ENCODE results near the gene MTCL3.

DNA sequence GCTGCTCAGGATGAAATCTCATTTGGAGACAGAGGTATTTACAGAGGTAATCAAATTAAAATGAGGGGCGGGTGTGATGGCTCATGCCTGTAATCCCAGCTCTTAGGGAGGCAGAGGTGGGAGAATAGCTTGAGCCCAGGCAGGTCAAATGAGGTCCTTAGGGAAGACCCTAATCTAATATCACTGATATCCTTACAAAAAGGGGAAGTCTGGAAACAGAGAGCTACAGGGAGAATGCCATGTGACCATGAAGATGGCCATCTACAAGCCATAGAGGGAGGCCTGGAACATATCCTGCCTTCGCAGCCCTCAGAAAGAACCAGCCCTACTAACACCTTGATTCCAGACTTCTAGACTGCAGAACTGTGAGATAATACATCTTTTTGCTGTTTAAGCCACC, 8.3 kb downstream of the MTCL3 start:
- TF ChIP-seq, protein P1, sequence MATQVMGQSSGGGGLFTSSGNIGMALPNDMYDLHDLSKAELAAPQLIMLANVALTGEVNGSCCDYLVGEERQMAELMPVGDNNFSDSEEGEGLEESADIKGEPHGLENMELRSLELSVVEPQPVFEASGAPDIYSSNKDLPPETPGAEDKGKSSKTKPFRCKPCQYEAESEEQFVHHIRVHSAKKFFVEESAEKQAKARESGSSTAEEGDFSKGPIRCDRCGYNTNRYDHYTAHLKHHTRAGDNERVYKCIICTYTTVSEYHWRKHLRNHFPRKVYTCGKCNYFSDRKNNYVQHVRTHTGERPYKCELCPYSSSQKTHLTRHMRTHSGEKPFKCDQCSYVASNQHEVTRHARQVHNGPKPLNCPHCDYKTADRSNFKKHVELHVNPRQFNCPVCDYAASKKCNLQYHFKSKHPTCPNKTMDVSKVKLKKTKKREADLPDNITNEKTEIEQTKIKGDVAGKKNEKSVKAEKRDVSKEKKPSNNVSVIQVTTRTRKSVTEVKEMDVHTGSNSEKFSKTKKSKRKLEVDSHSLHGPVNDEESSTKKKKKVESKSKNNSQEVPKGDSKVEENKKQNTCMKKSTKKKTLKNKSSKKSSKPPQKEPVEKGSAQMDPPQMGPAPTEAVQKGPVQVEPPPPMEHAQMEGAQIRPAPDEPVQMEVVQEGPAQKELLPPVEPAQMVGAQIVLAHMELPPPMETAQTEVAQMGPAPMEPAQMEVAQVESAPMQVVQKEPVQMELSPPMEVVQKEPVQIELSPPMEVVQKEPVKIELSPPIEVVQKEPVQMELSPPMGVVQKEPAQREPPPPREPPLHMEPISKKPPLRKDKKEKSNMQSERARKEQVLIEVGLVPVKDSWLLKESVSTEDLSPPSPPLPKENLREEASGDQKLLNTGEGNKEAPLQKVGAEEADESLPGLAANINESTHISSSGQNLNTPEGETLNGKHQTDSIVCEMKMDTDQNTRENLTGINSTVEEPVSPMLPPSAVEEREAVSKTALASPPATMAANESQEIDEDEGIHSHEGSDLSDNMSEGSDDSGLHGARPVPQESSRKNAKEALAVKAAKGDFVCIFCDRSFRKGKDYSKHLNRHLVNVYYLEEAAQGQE (IDR thresholded peaks at IDR 0.05; ENCODE audit: borderline replicate concordance) = no peak
- TF ChIP-seq RAD21 (conservative IDR thresholded peaks at IDR 0.05) = no peak
